Neural cell (in vitro differentiated cells): ENCODE measurements around the gene MOV10L1. TPM values are rescaled to one million over a fixed set of nuclear protein-coding genes. Genes with fewer than 3 reads are reported as not detected.

ENCODE experiments used
- H2AFZ ChIP-seq: fragments of 200-600, 300-800 bp; sonication (generic), shearing (Covaris generic); 2 replicates; pipeline ENCODE4 v1.6.0; 2014; ENCODE audit warnings: low read depth, mild to moderate bottlenecking, antibody characterized with exemption, low read length, moderate library complexity
- H3F3A ChIP-seq: fragments of 200-600 bp; shearing (Covaris generic); 2 replicates; pipeline ENCODE4 v1.6.1; 2016; ENCODE audit warnings: mild to moderate bottlenecking, moderate library complexity, mixed read lengths, antibody characterized with exemption, low read length; ENCODE audit not compliant: insufficient read depth, poor library complexity, severe bottlenecking
- H3K27ac ChIP-seq: fragments of 200-600, 300-800 bp; sonication (generic), shearing (Covaris generic); 2 replicates; pipeline ENCODE4 v1.5.1; 2014; ENCODE audit warnings: mild to moderate bottlenecking, low read length, moderate library complexity
- H3K27me3 ChIP-seq: fragments of 300-800, 200-600 bp; sonication (generic), shearing (Covaris generic); 2 replicates; pipeline ENCODE4 v1.6.0; 2014; ENCODE audit warnings: mild to moderate bottlenecking, low read depth, low read length, moderate library complexity; ENCODE audit not compliant: insufficient read depth
- H3K36me3 ChIP-seq: fragments of 300-800, 200-600 bp; sonication (generic), shearing (Covaris generic); 2 replicates; pipeline ENCODE4 v1.5.1; 2014; ENCODE audit warnings: mild to moderate bottlenecking, antibody characterized with exemption, low read length, moderate library complexity; ENCODE audit not compliant: insufficient read depth
- H3K4me2 ChIP-seq: fragments of 300-800, 200-600 bp; sonication (generic), shearing (Covaris generic); 2 replicates; pipeline ENCODE4 v1.6.0; 2014; ENCODE audit warnings: mild to moderate bottlenecking, low read length
- H3K4me3 ChIP-seq: fragments of 300-800, 200-600 bp; sonication (generic), shearing (Covaris generic); 2 replicates; pipeline ENCODE4 v1.5.1; 2014; ENCODE audit warnings: mild to moderate bottlenecking, low read length, moderate library complexity
- H3K79me2 ChIP-seq: fragments of 200-600 bp; shearing (Covaris generic); replicated peaks from 2 replicates; pipeline ENCODE4 v1.6.0; 2014; ENCODE audit warnings: mild to moderate bottlenecking, low read length, moderate library complexity; ENCODE audit not compliant: insufficient read depth
- H3K9ac ChIP-seq: fragments of 300-800, 200-600 bp; sonication (generic), shearing (Covaris generic); 2 replicates; pipeline ENCODE4 v1.6.1; 2016; ENCODE audit warnings: mild to moderate bottlenecking, low read length, mixed read lengths
- H3K9me2 ChIP-seq: fragments of 200-600 bp; shearing (Covaris generic); 2 replicates; pipeline ENCODE4 v1.6.1; 2016; ENCODE audit warnings: mild to moderate bottlenecking, low read length, mixed read lengths; ENCODE audit not compliant: insufficient read depth
- H3K9me3 ChIP-seq: fragments of 200-600, 300-800 bp; sonication (generic), shearing (Covaris generic); 2 replicates; pipeline ENCODE4 v1.6.1; 2016; ENCODE audit warnings: mild to moderate bottlenecking, mixed run types, low read length, moderate library complexity, mixed read lengths
- H4K20me1 ChIP-seq: fragments of 200-600 bp; shearing (Covaris generic); 2 replicates; pipeline ENCODE4 v1.6.1; 2016; ENCODE audit warnings: mild to moderate bottlenecking, mixed run types; ENCODE audit not compliant: insufficient read depth
- EP300 ChIP-seq: fragments of 450-650 bp; conservative IDR thresholded peaks from 2 replicates; pipeline ENCODE4 v1.6.1; 2014; ENCODE audit warnings: antibody characterized with exemption, mild to moderate bottlenecking, moderate library complexity; ENCODE audit not compliant: poor library complexity, severe bottlenecking
- EZH2 ChIP-seq: fragments of 200-600, 300-800 bp; shearing (Covaris generic), sonication (generic); IDR thresholded peaks from 2 replicates; pipeline ENCODE4 v1.6.1; 2014; ENCODE audit warnings: antibody characterized with exemption, low read length, borderline replicate concordance, mild to moderate bottlenecking; ENCODE audit not compliant: insufficient read depth, poor library complexity, severe bottlenecking
- MXI1 ChIP-seq: fragments of 450-650 bp; conservative IDR thresholded peaks from 2 replicates; pipeline ENCODE4 v1.6.1; 2014; ENCODE audit warnings: antibody characterized with exemption, mild to moderate bottlenecking; ENCODE audit not compliant: poor library complexity, severe bottlenecking
- POLR2AphosphoS5 ChIP-seq: IDR thresholded peaks from 2 replicates; pipeline ENCODE4 v1.6.1; 2012
- RAD21 ChIP-seq: fragments of 450-650 bp; conservative IDR thresholded peaks from 2 replicates; pipeline ENCODE4 v1.6.1; 2014; ENCODE audit warnings: antibody characterized with exemption, mild to moderate bottlenecking, moderate library complexity
- SMC3 ChIP-seq: fragments of 450-650 bp; conservative IDR thresholded peaks from 2 replicates; pipeline ENCODE4 v1.6.1; 2014; ENCODE audit warnings: antibody characterized with exemption, mild to moderate bottlenecking, moderate library complexity; ENCODE audit not compliant: poor library complexity
- TAF1 ChIP-seq: IDR thresholded peaks from 2 replicates; pipeline ENCODE4 v1.6.1; 2012; ENCODE audit warnings: low read depth
- polyA plus RNA-seq: library from polyadenylated mRNA; depleted of rRNA; stranded (reverse); fragments of >200 nt; gene quantifications from 2 replicates; pipeline ENCODE4 v1.2.3, GENCODE V29; 2014
- TF ChIP-seq, protein P1 (sequence below): fragments of 450-650 bp; IDR thresholded peaks from 2 replicates; pipeline ENCODE4 v1.5.1; 2014; ENCODE audit warnings: antibody characterized with exemption, mild to moderate bottlenecking, moderate library complexity; ENCODE audit not compliant: poor library complexity, severe bottlenecking
- TF ChIP-seq, protein P2 (sequence below): IDR thresholded peaks from 2 replicates; pipeline ENCODE4 v1.6.1; 2012; ENCODE audit warnings: borderline replicate concordance

Gene MOV10L1
- polyA plus RNA-seq, 1 donor from 2014 or later = not detected

DNA sequence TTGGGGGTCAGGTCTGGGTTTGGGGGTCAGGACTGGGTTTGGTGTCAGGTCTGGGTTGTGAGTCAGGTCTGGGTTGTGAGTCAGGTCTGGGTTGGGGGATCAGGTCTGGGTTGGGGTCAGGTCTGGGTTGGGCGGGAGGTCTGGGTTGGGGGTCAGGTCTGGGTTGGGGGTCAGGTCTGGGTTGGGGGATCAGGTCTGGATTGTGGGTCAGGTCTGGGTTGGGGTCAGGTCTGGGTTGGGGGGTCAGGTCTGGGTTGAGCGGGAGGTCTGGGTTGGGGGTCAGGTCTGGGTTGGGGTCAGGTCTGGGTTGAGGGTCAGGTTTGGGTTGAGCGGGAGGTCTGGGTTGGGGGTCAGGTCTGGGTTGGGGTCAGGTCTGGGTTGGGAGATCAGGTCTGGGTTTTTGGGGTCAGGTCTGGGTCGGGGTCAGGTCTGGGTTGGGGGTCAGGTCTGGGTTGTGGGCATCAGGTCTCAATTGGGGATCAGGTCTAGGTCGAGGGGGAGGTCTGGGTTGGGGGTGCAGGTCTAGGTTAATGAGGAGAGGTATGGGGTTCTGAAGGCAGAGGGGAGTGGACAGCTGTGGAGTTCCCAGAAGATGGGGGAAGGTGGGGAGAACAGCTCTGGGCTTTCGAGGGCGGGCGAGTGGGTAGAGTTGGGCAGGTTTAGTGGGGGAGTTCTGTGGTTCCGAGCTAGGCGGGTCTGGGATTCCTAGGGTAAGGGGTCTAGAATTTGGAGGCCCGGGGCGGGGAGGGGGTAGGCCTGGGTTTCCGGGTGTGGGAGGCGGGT is 32.3 kb upstream of the MOV10L1 start:
- no peak overlapping the region for H3K9ac ChIP-seq
- no peaks in the 10 kb centered on the region for H3K9me2 ChIP-seq
- peaks cover 7% of the 10 kb centered on the region for H3K9me3 ChIP-seq
- no peak overlapping the region for H3K27ac ChIP-seq
- H3K79me2 ChIP-seq = no peaks in the 10 kb centered on the region
- no peak for TF ChIP-seq RAD21
- no peak for TF ChIP-seq SMC3
- no peak for TF ChIP-seq EZH2
- TF ChIP-seq, protein P1, sequence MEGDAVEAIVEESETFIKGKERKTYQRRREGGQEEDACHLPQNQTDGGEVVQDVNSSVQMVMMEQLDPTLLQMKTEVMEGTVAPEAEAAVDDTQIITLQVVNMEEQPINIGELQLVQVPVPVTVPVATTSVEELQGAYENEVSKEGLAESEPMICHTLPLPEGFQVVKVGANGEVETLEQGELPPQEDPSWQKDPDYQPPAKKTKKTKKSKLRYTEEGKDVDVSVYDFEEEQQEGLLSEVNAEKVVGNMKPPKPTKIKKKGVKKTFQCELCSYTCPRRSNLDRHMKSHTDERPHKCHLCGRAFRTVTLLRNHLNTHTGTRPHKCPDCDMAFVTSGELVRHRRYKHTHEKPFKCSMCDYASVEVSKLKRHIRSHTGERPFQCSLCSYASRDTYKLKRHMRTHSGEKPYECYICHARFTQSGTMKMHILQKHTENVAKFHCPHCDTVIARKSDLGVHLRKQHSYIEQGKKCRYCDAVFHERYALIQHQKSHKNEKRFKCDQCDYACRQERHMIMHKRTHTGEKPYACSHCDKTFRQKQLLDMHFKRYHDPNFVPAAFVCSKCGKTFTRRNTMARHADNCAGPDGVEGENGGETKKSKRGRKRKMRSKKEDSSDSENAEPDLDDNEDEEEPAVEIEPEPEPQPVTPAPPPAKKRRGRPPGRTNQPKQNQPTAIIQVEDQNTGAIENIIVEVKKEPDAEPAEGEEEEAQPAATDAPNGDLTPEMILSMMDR = no peak
- TF ChIP-seq TAF1 = no peak
- TF ChIP-seq EP300 = no peak
- TF ChIP-seq, protein P2, sequence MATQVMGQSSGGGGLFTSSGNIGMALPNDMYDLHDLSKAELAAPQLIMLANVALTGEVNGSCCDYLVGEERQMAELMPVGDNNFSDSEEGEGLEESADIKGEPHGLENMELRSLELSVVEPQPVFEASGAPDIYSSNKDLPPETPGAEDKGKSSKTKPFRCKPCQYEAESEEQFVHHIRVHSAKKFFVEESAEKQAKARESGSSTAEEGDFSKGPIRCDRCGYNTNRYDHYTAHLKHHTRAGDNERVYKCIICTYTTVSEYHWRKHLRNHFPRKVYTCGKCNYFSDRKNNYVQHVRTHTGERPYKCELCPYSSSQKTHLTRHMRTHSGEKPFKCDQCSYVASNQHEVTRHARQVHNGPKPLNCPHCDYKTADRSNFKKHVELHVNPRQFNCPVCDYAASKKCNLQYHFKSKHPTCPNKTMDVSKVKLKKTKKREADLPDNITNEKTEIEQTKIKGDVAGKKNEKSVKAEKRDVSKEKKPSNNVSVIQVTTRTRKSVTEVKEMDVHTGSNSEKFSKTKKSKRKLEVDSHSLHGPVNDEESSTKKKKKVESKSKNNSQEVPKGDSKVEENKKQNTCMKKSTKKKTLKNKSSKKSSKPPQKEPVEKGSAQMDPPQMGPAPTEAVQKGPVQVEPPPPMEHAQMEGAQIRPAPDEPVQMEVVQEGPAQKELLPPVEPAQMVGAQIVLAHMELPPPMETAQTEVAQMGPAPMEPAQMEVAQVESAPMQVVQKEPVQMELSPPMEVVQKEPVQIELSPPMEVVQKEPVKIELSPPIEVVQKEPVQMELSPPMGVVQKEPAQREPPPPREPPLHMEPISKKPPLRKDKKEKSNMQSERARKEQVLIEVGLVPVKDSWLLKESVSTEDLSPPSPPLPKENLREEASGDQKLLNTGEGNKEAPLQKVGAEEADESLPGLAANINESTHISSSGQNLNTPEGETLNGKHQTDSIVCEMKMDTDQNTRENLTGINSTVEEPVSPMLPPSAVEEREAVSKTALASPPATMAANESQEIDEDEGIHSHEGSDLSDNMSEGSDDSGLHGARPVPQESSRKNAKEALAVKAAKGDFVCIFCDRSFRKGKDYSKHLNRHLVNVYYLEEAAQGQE = no peak
- no peak for TF ChIP-seq MXI1
- TF ChIP-seq POLR2AphosphoS5 = no peak
- H3K36me3 ChIP-seq = no peaks in the 10 kb centered on the region
- H2AFZ ChIP-seq = no peak overlapping the region
- no peak overlapping the region for H3K4me3 ChIP-seq
- no peak overlapping the region for H3K4me2 ChIP-seq
- no peaks in the 10 kb centered on the region for H3F3A ChIP-seq
- H4K20me1 ChIP-seq = no peaks in the 10 kb centered on the region
- H3K27me3 ChIP-seq = peaks cover 17% of the 10 kb centered on the region

DNA sequence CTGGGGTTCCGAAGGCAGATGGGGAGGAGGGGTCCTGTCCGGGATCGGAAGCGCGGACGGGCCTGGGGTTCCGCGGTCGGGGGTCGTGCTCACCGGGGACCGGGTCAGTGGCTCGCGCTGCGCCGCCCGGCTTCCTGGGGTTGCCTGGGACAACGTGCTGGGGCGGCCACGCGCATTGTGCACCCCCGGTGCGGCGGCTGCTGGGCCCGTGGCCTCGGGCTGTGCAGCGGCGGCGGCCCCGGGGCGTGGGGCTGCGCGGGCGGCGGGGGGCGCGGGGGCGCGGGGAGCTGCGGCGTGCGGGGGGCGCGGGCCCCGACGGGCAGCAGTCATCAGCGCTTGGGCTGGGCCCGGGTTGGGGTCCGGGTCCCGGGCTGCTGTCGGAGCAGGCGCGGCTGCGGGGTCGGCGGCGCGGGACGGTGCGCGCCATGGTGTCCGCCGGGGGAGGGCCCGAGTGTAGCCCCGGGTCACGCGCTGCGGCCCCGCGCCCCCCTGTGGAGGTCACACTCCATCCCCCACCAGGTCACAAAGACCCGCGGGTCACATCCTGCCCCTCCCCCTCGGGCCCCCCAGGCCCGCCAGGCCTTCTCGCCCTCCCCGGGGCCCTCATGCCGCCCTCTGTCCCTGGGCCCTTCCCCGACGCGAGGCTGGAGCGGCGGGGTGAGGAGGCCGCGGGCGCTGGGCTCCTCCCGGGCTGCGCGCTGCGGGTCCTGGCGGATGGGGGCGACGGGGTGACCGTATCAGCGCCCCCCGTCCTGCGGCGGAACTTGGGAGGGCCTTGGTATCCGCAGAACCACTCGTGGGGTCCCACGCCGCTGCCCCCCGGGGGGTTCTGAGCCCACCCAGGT is 31.5 kb upstream of the MOV10L1 start, which contains the start of gene TTLL8:
Gene TTLL8, minus strand, starts transcription at position 238 of the 845 bp plus-strand sequence.
- Histone ChIP-seq H3K9me2 (no peaks in the 10 kb centered on the region), H3K9me3 (peaks cover 7% of the 10 kb centered on the region), H3K27me3 (peaks cover 17% of the 10 kb centered on the region), H3K4me2 (no peak within 1 kb of the TSS), H3K4me3 (no peak within 1 kb of the TSS), H3F3A (no peaks in the 10 kb centered on the region), H3K9ac (no peak within 1 kb of the TSS), H3K36me3 (no peaks in the 10 kb centered on the region), H4K20me1 (no peaks in the 10 kb centered on the region), H3K79me2 (no peaks in the 10 kb centered on the region), H2AFZ (no peak within 1 kb of the TSS), H3K27ac (no peak within 1 kb of the TSS)
- TF ChIP-seq SMC3 (no peak), TAF1 (no peak), POLR2AphosphoS5 (no peak)
